Measurements from ENCODE around the gene TTC28.

Gene TTC28

DNA sequence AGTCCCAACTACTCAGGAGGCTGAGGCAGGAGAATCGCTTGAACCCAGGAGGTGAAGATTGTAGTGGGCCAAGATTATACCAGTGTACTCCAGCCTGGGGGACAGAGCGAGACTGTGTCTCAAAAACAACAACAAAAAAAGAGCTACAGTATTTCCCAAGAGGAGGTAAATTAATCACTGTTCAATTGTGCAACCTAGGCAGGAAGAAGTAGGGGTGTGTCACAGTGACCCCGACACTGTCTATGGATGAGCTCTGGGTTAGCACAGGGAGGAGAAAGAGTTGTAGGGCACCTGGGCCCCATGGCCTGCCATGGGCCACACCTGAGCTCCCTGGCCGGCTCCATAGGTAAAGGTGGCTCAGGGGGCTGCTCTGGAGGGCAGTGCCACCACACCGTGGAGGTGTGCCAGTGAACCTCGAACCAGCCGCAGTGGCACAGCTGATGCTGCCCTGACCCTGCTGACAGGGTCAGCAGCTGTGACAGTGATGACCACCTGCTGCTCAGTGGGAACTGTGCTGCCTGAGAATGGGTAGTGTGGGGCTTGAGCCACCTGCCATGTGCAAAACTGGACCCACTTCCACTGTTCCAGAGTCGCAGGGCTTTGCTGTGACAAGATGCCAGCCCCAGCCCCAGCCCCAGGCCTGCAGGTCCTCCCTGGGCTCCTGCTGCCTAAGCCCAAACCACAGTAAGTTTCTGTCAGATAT is 676.6 kb downstream of the TTC28 start:
- DNase-seq (ENCODE audit: low read depth) = no peak

DNA sequence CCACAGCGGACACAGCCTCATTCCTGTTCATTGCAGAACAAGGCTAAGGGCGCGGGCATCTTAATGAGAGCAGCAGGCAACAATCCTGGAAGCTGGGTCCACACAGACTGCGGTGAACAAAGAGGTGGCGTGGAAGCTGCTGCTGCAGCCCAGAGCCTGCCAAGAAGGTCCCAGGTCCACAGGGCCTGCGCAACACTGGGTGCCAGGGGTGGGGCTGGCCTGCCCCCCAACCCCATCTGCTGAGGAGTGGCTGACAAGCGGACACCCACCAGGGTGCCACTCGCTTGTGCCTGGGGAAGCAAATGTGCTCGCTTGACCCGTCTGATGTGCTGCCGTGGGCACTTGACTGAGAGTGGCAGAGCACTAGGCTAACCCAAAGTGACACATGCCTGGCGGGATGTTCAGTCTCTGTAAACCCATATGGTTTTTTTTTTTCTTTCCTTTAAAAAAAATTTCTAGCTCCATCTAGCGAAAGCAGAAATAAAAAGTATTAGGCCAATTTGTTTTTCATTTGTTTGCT is 677.4 kb downstream of the TTC28 start:
- no peak for DNase-seq (ENCODE audit: low read depth)

DNA sequence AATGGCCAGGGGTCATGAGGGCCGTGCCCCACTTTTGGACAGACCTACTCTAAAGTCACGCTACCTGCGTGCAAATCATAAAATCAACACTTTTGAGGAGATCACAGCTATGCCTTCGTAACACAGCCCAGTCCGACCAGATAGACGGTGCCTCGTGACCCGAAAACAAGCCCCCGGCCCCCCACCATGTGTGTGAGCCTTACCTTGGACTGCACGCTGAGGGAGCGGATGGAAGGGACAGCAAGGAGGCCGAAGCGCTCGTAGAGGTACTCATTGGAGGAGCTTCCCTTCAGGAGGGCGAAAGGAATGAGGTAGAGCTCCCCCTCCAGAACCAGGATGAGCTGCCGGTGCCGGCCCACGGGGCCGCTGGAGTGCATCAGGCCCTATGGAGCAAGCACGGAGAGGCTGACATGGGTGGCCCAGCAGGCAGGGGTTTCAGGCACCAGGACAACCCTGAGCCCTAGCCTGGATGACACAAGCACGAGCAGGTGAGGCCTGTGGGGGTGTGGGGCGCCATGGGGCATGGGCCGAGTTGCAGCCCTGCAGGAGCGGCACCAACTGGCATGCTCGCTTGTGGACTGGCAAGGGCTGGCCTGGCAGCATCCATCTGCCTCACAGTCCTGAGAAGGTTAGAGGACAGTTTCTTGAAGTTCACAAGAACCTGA is 678.3 kb downstream of the TTC28 start:
- no peak for DNase-seq (ENCODE audit: low read depth)

DNA sequence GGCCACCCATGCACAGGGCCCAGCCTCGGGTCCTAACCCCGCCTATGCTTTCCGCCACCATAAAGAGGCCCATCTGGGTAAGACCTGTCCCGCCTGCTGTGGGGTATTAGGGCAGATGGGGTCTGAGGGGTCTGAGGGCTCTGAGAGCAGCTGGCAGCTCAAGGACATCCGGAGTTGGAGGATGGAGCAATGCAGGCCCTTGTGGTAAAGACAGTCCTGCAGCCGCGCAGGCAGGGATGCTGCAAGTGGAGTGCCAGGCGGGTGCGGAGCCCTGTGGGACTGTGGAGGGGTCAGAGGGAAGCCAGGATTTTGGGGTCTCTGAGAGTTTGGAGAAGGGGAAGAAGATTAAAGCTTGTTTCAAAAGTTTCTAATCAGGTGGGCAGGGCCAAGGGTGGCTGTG is 679.3 kb downstream of the TTC28 start:
- DNase-seq (ENCODE audit: low read depth) = no peak

DNA sequence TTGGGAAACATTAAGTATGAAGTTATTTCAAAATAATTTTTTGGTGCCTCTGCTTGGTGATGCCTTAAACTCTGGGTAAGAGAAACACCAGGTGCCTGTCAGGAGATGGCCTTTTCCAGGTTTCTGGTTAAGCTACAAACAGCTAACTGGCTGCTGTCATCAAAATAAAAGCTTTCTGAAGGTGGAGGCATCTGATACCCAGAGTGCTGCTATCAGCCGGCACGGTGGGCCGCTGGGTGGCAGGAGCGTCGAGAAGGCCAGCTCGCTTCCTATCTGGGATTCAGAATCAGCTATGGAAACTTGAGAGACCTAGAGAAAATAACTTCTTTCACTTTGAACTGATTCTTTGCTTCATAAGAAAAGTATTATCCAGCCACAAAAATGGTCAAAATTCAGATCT is 679.8 kb downstream of the TTC28 start:
- no peak for DNase-seq (ENCODE audit: low read depth)

DNA sequence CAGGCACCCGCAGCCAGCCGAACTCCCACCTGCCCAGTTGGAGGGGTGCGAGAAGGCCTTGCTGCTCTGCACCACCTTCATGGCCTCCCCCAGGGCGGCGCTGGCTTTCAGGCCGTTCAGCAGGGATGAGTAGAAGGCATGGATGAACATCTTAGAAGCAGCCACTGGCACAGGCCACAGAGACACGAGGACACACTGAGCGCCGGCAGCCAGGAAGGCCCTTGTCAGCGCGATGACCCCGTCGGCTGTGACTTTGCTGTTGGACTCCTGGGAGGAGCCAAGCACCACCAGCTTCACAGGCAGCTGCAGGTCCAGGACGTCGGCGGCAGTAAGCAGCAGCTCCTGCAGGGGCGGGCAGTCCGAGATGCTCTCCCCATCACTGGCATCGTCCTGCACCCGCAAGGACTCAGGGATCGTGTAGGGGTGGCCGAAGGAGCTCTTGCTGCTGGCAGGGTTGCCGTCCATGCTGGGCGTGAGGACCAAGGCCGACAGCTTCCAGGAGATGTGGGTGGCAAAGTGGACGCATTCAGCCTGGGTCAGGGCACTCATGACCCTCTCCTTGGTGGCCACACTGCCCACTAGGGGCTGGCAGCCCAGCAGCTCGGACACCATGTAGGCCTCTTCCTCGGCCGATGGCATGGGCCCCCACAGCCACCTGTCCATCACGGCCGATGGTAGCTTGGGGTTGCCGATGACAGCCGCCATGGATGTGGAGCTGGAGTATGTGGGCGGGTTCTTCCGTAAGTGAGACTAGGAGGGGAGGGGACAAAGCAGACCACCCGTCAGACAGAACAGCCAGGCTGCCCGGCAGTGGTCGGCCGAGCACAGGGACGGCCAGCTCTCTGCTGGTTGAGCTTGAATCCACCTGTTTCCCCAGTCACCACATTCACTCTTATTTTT is 680.9 kb downstream of the TTC28 start:
- DNase-seq (ENCODE audit: low read depth) = no peak

DNA sequence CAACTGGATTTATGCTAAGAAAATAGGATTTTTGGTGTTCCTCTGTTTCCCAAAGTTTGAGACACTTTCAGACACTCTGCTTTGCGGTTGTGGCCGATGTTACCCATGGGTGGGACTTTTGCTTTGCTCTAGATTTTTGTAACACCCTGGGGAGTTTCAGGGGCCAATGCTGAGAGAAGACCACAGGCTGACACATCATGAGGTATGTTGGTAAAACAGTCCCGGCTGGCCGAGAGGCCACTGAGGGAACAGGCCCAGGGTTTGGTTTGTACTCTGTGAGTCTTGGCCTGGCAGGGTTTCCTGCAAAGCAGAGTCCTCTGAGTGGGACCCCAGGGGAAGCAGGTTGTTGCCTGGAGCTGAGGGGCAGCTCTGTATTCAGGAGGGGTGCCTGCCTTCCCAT is 682.1 kb downstream of the TTC28 start:
- no peak for DNase-seq (ENCODE audit: low read depth)

DNA sequence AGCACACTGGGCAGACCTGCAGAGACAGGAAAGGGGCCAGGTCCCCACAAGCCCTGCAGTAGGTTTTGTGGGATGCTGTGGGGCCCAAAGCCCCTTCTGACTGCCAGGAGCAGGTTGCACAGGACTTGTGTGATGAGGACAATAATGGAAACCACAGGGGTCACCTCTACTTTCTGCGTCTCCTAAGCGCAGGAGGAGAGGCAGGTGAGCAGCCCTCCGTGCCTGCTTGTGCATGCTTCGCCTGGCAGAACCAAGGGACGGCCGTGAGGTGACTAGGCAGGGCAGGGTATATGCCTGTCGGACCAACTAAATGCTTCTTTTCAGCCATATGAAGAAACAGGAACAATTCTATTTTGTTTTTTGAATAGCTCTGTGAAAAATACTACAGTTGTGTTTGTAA is 682.7 kb downstream of the TTC28 start:
- no peak for DNase-seq (ENCODE audit: low read depth)

DNA sequence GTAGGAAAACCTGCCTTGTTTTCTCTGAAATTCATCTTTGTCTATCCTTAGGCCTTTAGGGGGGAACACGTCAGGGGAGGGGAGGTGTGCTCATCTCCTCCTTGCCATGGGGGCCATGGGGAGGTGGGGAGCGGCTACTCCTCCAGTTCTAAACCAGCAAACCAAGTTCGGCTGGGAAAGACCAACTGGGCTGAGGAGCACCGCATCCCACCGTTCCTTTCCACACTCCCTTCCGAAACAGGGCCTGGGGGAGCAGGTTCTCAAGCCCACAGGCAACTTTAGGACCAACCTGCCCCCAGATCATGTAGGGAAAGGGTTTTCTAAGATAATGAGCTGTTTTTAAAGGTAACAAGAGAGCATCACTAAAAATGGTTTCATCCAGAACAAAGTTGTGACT is 683.1 kb downstream of the TTC28 start:
- no peak for DNase-seq (ENCODE audit: low read depth)

DNA sequence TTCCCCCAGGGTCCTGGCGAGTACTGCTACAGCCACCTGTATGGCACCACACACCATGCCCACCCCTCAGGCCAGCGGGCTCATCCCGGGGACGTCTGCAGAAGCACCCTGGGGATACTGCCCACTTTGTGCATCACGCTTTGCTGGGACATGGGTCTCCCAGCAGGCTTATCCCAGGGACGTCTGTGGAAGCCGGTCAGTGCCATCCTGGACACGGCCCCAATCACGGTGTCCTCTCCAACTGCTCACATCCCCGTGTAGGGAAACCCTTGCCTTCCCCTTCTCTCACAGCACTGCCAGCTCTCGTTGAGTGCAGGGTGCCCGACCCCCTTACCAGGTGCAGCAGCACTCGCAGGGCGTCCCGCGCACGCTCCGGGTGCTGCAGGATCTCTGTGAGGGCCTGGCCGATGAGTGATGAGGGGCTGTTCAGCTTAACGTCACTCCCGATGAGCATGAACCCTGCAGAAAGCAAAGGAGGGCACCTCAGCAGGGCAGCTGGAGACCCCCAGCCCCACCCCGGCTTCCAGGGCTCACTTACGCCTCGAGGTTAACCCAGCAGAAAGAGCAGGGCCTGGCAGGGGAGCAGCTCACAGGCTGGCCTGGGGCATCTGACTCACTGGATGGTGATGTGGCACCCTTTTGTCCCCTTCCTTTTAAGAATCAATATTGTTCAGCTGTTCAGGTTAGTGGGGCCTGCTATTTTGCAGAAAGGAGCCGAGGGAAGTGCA is 683.7 kb downstream of the TTC28 start:
- DNase-seq (ENCODE audit: low read depth) = no peak

DNA sequence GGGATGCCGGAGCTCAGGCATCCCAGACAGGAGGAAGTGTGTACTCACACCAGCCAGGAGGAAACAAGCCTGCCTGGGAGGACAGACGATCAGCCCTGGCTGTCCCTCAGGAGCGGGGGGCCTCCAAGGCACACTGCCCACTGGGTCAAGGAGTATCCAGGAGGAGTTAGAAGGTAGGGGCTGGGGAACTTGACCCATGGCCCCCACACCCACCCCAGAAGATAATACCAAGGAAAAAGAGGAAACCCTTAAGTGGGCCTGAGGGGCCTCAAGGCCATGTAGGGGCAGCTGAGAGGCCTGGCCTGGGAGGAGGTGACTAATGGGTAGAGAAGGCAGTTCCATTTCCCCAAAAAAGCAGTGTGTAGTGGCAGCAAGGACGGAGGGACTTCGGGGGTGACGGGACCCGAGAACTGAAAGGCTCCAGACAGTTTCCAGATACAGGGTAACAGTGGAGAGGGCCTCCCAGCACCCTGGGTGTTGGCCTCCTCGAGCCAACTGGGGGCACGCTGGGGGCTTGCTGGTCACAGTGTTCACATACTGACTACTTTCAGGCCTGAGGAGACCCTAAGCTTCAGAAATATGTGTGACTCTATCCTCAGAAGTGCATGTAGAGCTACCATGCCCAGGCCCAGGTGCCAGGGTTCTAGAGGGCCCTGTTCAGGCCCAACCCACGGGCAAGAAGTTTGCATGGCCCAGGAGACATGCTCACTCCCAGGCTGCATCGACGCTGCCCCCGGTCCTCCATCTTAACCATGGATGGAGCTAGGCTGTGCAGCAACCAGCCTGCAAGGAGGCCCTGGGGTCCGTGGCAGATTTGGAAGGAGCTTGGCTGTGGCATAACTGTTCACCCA is 684.9 kb downstream of the TTC28 start:
- DNase-seq (ENCODE audit: low read depth) = no peak

DNA sequence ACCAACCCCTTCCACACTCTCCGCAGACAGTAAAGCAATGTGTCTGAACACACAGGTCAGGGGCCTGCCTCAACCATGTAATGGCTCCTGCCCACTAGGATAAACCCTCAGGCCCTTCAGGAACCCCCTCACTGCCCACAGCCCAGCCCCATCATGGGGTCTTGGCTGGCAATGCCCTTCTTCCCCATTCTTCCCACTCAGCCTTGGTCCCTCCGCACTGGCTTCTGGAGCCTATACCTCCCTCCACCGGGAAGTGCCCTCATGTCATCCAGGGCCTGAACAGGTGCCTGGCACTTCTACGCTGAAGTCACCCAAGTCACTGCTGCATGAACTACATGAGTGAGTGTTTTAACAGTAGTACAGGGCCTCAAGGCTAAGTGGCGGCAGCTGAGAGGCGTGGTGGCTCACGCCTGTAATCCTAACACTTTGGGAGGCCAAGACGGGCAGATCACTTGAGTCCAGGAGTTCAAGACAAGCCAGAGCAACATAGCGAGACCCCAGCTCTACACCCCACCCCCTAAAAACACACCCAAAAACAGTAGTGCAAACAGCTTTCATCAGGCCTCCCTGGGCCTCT is 685.8 kb downstream of the TTC28 start:
- no peak for DNase-seq (ENCODE audit: low read depth)

DNA sequence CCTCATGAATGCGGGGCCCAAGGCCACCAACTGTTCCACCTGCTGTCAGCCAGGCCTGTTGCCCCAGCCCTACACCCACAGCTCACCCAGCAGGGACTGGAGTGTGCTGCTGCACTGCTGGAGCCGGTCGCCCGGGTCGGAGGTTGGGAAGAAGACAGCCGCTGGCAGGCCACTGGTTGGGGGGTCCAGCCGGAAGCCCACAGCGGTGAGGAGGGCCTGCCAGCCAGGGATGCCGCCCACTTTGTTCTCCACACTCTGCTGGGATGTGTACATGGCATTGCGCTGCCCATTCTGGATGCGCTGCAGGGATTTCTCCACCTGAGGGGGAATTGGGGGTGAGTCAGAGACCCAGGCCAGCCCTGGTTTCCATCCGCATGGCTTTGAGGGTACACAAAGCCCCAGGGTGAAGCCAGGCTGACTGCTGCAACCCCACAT is 686.4 kb downstream of the TTC28 start:
- DNase-seq (ENCODE audit: low read depth) = no peak

DNA sequence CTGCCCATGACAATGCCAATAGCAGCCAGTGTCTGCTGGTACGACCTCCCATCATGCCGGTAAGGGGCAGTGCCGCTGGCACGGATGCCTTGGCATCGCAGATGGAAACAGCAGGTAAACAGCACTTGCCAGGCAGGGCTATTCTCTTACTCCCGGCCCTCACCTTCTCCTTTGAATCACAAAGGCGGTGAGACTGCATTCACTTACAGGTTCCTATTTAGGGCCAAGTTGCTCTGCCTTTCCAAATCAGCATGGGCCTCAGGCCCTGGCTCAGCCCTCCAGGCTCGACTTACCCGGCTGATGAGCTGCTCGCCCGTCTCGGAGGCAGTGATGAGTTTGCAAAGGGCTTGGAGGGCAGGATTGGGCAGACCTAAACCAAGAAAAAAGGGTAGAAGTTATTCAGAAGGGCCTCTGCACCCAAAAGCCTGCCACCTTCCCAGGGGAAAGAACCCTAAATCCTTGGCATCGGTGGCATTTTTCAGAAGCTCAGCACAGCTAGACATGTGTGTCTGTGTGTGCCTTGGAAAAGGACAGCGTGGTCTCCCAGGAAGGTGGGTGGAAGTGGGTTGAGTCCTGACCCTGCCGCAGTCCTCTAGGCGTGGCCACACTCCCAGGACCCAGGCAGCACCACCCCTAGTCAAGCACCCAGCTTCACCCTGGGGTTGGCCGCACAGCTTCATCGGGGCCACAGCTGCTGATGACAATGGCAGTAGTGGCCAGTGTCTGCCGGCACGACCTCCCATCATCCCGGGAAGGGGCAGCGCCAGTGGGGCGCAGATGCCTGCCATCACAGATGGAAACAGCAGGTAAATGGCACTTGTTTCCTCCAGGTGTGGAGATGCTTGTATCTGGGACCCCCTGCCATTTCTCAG is 687.1 kb downstream of the TTC28 start:
- no peak for DNase-seq (ENCODE audit: low read depth)

DNA sequence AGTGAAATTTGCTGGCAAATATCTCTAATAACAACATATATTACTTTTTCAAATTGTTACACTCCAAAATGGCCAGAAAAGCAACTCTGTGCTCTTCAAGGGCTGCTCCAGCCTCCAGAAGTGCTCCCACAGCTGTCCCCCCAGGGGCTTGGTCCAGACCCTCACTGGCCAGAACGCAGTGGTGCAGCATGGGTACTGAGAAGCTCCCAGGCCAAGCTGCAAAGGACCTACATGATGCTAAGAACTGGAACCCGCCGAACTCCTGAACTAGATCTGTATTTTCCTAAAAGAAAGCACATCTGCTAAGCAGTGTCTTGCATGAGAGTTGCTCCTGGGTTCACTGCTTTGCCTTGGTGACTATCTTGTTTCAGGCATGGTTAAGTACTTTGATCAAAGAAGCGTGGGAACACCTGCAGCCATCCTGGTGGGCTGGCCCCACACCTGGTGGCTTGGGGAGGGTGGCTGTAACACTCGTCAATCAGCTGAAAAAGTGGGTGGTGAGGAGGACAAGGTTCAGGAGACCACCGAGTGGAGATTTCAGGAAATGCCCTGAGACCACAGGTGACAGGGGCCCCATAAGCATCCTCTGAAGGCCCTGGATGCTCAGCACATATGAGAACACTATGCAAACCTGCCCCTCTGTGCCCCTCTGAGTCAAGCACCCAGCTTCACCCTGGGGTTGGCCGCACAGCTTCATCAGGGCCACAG is 687.9 kb downstream of the TTC28 start:
- no peak for DNase-seq (ENCODE audit: low read depth)

DNA sequence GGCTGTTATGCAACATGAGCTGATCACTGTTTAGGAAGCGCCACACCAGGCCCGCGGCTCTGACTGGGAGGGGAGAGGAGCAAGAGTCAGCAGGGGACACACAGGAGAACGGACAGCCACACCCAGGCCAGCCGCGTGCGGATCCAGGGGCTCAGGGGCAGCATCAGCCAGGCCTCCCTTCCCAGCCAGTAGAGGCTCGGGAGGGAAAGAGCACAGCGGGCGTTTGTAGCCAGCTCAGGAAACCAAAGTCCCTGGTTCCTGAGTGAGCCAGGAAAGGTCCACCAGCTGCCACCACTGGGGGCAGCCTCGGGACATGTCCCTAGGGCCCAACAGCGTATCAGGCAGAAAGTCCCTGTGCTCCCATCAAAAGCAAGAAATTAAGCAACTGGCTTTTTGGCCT is 688.8 kb downstream of the TTC28 start:
- no peak for DNase-seq (ENCODE audit: low read depth)

DNA sequence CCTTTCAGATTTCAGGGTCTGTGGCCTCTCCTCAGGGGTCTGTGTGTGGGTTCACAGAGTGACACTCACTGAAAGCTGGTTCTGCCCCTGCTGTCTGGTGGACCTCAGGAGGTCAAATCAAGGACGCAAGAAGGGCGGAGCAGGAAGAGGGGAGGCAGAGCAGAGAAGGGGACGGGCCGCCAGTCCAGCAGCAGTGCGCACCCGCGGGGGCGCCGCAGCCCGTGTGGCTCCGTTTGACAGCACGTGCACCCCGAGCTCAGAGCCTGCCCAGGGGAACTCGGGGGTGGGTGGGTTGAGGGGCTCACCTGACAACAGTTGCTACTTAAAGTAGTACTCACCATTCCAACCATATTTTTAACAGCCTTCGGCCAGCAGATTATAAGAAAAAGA is 689.2 kb downstream of the TTC28 start:
- DNase-seq (ENCODE audit: low read depth) = no peak

DNA sequence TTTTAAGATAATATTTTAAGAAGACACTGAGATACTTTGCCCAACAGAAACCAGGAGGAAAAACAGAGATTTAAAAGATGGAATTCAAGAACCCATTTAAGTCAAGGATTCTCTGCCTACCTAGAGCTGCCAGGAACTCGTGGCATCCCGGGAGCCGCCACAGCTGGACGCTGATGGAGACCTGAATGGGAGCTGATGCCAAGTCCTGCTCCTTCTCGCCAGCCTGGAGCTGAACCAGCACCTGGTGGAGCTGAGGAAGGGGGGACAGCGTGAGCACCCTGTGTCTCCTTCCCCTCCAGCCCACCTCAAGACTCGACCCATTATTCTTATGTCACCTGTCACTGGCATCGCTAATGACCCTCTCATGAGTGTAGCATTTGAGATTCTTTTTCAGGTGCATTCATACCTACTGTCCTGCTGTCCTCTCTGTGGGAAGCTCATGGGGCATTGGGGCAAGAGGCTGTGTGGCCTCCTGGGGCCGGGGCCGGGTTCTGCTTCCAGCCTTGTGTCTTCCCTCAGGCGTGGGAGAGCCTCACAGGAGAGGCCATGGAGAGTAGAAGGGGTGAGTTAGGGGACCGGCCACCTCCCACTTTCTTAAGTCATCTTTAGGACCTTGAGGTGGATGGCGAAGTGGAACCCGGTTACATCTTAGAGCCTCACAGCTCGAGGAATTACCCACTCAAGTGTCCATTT is 689.7 kb downstream of the TTC28 start:
- no peak for DNase-seq (ENCODE audit: low read depth)

Data from non-pigmented ciliary epithelial cell (primary cell).